NB4 (cell line): ENCODE results near the gene LTBP1.

Source experiments
- DNase-seq: peaks from one replicate; pipeline ENCODE4 v3.0.0; 2010; ENCODE audit warnings: low read depth
- H3K4me3 ChIP-seq: one replicate; pipeline ENCODE4 v1.5.1; 2011; ENCODE audit warnings: mild to moderate bottlenecking, low read depth, low read length, moderate library complexity
- MYC ChIP-seq: IDR thresholded peaks from 2 replicates; pipeline ENCODE4 v1.6.1; 2011; ENCODE audit warnings: low read depth, low read length
- POLR2A ChIP-seq: IDR thresholded peaks from 2 replicates; pipeline ENCODE4 v1.6.1; 2011; ENCODE audit warnings: mild to moderate bottlenecking; ENCODE audit not compliant: insufficient read length; ENCODE audit errors: extremely low read depth
- TF ChIP-seq, protein P1 (sequence below): IDR thresholded peaks from one replicate; pipeline ENCODE4 v1.5.1; 2012; ENCODE audit warnings: low read depth, low read length
- TF ChIP-seq, protein P2 (sequence below): IDR thresholded peaks from 2 replicates; pipeline ENCODE4 v1.6.1; 2011; ENCODE audit warnings: low read depth, low read length

Gene LTBP1

DNA sequence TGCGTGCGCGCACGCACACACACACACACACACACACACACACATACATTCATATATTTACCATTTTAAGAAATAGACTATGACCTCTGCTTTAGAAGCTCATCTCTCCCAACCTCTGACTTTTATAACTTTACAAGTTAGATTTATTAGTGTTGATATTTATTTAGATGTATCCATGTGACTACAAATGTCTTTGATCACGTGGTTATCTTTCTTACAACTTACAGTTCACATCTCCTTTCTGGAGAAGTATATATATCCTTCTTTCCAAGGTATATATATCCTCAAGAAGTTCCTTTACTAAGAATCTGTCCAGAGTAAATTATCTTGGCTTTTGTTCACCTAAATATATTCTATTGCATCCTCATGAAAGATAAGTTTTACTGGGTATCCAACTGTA is 16.3 kb upstream of the LTBP1 start:
- DNase-seq: no peak
- TF ChIP-seq MYC: no peak
- TF ChIP-seq, protein P1, sequence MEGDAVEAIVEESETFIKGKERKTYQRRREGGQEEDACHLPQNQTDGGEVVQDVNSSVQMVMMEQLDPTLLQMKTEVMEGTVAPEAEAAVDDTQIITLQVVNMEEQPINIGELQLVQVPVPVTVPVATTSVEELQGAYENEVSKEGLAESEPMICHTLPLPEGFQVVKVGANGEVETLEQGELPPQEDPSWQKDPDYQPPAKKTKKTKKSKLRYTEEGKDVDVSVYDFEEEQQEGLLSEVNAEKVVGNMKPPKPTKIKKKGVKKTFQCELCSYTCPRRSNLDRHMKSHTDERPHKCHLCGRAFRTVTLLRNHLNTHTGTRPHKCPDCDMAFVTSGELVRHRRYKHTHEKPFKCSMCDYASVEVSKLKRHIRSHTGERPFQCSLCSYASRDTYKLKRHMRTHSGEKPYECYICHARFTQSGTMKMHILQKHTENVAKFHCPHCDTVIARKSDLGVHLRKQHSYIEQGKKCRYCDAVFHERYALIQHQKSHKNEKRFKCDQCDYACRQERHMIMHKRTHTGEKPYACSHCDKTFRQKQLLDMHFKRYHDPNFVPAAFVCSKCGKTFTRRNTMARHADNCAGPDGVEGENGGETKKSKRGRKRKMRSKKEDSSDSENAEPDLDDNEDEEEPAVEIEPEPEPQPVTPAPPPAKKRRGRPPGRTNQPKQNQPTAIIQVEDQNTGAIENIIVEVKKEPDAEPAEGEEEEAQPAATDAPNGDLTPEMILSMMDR: no peak
- no peak overlapping the region for H3K4me3 ChIP-seq

DNA sequence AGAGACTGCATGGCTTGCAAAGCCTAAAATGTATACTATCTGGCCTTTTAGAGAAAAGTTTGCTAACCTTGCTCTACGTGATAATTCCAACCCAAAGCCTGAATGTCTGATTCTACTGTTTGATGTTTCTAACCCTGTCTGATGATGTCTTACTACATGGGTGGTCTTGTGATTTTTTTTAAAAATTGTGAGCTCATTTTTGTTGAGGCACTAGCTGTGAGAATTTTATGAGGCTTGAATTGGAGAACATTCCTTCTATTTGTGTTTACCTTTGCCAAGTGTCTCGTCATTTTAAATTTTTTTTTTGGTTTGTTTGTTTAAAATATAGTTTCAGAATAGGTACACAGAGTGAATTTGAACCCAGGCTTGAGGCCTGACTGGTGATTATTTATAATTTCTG is 15.2 kb upstream of the LTBP1 start:
- TF ChIP-seq POLR2A: no peak
- TF ChIP-seq MYC: no peak
- TF ChIP-seq, protein P1: no peak
- TF ChIP-seq, protein P2, sequence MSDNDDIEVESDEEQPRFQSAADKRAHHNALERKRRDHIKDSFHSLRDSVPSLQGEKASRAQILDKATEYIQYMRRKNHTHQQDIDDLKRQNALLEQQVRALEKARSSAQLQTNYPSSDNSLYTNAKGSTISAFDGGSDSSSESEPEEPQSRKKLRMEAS: no peak
- no peak overlapping the region for H3K4me3 ChIP-seq
- DNase-seq: no peak

DNA sequence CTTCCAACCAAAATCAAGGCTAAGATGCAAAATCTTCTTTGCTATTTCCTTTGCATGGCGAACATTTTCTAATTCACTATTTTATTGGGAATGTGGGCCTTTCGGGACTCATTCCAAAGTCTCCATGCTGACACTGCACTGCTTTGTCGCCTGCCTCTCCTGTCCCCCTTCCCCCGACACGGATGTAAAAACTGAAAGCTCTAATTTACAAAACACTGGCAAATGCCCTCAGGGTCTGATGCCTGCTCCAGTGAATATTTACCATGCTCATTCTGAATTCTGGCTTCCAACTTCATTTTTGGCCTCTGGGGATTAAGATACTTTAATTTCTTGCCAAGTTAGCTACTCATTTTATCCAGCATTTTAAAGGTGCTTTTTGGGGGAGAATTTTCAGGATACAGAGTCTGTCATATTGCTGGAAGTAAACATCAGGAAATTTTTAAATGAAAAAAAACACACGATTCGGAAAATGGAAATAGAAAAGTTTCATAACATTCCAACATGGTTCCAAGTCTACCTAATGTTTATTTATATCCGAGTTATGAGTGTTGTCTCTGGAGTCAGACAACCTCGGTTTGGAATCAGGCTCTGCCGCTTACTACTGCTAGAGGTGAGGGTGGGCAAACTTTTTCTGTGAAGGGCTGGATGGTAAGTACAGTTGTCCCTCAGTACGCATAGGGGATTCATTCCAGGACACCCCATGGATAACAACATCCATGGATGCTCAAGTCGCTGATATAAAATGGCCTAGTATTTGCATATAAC is 14.6 kb upstream of the LTBP1 start:
- no peak for DNase-seq
- TF ChIP-seq MYC (no peak), POLR2A (no peak)
- TF ChIP-seq, protein P2: no peak
- TF ChIP-seq, protein P1: no peak
- H3K4me3 ChIP-seq: no peak overlapping the region

DNA sequence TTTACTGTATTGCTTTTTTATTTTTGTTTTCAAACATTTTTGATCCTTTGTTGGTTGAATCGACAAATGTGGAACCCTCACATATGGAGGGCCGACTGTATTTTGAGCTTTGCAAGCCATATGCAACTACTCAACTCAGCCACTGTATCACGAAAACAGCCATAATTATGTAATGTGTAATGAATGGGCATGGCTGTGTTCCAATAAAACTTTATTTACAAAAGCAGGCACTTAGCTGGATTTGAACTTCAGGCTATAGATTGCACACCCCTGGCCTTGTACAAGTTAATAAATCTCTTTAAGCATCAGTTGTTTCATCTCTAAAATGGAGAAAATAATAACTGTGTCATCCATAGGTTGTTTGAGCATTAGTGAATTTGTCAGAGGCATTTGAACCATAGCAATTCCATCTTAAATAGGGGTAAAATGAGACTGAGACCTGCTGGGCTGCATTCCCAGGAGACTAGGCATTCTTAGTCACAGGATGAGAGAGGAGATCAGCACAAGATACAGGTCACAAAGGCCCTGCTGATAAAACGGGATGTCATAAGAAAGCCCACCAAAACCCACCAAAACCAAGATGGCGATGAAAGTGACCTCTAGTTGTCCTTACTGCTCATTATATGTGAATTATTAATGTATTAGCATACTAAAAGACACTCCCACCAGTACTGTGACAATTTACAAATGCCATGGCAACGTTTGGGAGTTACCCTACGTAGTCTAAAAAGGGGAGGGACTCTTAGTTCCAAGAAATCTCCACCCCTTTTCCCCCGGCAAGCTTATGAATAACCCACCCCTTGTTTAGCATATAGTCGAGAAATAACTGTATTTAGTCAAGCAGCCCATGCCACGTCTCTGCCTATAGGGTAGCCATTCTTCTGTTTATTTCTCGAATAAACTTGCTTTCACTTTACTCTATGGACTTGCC is 13.7 kb upstream of the LTBP1 start:
- TF ChIP-seq, protein P2: no peak
- H3K4me3 ChIP-seq: no peak overlapping the region
- DNase-seq: no peak

DNA sequence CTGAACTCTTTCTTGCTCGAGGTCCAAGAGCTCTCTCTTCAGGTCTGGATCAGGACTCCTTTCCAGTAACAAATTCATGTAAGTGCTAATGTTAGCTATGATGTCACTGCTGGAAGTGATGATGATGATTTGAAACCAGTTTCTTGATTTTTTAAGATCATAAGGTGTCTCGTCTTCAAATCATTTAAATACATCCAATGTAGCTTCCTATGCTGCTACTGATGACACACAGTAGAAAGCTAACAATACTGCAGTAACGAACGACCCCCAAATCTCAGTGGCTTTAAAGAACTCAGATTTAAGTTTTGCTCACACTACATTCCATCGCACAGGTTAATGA is 13.0 kb upstream of the LTBP1 start:
- DNase-seq: no peak
- no peak overlapping the region for H3K4me3 ChIP-seq
- no peak for TF ChIP-seq POLR2A
- TF ChIP-seq MYC: no peak
- TF ChIP-seq, protein P1: no peak
- TF ChIP-seq, protein P2: no peak

DNA sequence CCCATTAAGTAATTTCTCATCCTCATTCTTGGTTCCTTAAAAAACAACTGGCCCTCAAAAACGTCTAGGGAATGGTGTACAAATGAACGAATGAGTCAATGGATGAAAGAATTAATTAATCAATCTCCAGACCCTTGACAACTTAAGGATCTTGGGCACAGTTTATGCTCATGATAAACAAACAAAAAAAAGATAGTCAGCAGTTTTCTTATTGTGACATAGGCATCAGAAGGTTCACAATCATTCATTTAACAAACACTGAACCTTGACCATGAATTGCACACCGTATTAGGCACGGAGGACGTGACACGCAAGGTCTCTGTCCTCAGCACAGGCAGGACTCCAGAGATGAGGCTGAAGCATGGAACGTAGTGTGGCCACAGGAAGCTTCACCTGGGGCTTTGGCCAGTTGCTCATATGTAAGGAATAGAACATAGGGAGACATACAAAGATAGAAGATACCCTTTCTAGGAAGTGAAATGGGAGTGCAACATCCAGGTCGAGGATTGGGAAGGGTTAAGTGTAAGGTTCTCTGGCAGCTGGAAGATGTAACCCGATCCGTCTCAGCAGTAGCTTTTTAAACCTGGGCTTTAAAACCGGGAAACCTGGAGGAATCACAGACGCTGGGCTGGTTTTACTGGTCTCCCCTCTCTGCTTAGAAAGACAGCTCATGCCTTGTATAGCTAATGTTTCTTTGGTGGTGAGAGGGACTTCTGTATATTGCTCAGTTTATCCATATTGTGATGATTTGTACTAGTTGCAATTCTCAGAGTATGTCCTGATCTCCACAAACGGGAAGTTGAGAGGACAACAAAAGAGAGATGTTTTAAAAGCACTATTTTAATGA is 8.9 kb upstream of the LTBP1 start:
- TF ChIP-seq, protein P1: no peak
- TF ChIP-seq POLR2A (no peak), MYC (no peak)
- TF ChIP-seq, protein P2: no peak
- no peak for DNase-seq
- no peak overlapping the region for H3K4me3 ChIP-seq
